Stimulated activated CD8-positive, alpha-beta memory T cell treated with anti-CD3 and anti-CD28 coated beads, Interleukin-15, amount 100 ng/mL, for 24 hours (primary cell): ENCODE data around the gene RAMP3.
"Not testable (repeated sequence)": the region's sequence is repeated elsewhere in the genome, so short reads cannot be mapped to it uniquely, and the experiment has no call there.

Experiments
- DNase-seq: peaks from one replicate; pipeline ENCODE4 v3.0.0-alpha.2; 2020; ENCODE audit warnings: low read depth

The RAMP3 gene

DNA sequence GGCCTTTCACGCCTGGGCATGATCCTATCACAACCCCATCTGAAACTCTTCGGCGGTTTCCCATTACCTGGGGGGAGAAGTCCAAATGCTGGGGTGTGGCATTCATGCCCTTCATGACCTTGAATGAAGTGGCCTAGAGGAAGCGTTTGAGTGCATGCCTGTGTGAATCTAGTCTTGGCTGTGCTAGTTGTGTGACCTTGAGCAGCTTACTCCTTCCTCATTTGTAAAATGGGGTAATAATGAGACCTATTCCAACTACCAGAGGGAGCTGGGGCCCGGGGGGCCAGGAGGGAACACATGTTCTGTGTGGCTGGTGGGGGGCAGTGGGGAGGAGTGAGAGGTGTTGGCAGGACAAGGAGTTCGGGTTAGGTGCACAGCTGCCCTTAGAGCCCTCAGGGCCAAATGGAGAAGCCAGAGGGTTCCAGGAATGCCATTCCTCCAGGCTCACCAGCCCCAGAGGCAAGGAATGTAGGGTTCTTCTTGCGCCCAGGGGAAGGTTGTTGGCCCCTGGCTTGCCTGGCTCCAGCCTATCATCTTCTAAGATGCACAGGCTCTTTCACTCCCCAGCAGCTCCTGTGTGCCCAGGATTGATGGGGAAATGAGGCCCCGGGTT lies 24.8 kb upstream of the RAMP3 start:
- DNase-seq: no peak

DNA sequence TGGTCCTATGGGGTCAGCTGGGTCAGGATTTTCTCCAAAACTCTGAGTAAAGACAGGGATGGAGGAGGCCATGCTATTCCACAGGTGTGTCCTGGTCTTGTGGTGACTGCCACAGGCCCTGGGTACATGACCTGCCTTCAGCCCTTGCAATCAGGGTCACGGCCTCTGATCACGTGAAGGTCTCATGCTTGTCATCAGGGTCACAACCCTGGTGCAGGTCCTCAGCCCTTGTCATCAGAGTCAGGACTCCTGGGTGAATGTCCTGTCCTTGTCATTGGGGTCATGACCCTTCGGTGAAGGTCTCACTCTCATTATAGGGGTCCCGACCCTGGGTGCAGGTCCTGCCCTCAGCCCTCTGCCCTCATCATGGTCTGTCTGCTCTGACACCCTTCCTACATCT lies 24.2 kb upstream of the RAMP3 start:
- DNase-seq: no peak

DNA sequence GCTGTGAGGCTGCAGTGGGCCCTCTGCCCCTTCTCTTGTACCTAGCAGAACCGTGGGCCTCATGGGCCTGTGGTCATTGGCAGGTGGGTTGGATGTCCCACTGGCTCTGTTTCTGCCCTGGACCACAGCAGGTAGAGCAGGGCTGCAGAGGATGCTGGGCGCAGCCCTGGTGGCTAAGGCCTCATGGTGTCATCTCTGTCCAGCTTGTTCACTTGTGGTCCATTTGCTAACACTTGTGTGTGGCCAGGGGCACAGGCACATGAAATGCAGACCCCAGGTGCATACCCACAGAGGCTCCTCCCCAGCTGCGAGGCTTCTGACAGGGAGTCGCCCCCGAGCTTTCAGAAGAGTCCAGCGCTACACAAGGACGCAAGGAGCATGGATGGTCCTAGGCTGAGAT lies 23.7 kb upstream of the RAMP3 start:
- no peak for DNase-seq

DNA sequence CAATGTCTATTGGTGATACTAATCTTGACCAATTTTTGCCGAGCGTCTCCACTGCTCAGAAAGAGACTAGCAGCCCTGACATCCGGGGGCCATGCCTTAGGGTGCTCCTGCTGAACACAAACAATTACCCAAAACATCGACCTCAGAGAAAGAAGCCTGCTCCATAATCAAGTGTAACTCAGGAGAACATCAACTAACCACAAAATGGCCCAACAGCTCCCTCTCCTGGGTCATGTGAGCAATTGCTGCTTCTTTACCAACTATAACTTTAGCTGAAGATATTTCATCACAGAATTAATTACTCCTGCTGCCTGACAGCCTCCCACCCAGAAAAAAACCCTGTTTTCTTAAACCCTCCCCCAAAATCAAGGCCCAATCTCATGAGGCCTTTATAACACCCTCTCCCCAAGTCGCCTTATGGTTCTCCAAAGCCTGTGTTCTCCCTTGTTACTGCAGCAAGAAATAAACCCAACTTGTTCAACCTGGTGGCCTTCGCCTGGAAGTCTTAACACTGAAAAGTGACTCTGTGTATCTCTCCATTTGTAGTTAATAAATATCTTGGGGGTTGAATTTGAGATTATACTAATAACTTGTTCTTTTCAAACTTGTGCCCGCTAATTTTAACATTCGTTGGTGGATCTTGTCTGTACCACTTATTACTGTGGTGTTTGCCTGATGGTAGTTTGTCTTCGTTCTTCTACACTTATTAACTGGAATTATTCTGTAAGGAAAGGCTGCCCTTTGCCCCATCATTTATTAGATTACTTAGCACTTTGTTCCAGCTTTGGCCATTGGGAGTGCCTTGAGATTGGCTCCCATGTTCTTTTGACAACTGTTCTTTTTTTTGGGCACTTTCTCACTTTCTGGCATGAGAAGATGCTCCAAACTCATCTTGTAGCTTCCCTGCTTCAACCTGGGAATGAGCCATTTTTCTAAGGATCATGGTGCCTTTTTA lies 21.2 kb upstream of the RAMP3 start:
- DNase-seq: peak; percentile 12

DNA sequence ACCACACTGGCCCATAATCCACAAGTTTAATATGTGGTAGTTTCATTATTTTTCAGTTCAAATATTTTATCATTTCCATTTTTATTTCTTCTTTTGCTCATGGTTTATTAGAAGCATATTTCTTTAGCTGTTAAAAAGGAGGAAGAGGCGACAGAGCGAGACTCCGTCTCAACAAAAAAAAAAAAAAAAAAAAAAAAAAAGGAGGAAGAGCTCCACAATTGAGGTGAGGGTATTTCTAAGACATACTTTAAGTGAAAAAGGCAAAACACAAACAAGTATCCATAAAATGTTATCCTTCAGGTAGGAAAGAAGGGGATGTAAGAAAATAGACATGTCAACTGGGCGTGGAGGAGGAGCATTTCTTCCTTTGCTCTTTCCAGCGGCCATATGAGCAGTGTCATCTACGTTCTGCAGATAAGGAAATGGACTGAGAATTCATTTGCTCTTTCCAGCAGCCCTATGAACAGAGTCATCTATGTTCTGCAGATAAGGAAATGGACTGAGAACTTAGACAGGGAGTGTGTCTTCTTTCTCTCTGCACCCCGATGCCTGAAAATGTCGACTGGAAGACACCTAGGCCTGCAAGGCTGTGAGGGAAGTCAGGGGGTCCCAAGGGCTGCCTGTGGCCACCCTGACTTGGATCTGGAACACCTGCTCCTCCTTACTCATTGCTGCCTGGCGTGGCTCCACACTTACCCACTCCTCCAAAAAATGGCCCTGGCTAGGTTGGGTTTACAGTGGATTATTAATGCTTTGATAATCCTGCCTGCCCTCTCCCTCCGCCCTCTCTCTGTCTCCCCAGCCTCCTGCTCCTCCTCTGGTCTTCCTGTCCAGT lies 18.9 kb upstream of the RAMP3 start:
- DNase-seq: no peak

DNA sequence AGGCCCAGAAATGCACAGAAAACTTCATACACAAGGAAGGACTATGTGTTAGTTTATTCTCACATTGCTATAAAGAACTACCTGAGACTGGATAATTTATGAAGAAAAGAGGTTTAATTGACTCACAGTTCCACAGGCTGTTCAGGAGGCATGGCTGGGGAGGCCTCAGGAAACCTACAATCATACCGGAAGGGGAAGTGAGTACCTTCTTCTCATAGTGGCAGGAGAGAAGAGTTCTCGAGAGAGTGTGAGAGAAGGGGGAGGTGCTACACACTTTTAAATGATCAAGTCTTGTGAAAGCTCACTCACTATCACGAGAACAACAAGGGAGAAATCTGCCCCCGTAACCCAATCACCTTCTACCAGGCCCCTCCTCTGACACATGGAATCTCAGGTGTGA lies 16.8 kb upstream of the RAMP3 start:
- no peak for DNase-seq

DNA sequence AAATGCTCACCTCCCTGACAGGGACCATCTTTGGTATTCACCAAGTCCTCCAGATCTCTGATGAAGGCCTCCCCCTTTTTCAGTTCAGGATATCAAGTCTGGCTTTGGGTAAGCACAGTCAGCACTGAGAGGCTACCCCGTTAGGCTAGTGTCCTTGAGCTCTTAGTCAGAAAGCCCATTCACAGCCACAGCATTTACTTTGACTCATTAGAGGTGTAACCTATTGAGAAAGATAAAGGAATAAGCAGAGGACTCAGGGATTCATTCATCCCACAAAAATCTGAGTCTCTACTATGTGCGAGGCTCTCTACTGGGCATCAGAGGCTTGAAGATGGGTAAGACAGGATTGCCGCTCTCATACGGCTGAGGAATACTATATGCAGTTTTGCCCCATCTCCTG lies 14.0 kb upstream of the RAMP3 start:
- no peak for DNase-seq

DNA sequence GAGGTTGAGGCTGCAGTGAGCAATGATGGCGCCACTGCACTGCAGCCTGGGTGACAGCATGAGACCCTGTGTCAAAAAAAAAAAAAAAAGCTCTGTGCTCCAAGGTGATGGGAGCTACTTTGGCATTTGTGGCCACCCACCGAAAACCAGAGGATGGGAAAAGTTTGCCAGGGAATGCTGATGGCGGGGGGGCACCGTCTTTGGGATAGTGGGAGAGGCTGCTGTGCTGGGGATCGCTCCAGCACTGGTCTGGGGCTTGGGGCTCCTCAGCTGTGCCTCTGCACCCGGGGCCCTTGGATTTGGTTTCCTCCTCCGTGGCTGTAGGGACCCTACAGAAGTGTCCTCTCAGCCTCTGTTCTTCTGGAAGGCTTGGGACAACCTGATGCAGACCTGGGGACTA lies 11.7 kb upstream of the RAMP3 start:
- no peak for DNase-seq

DNA sequence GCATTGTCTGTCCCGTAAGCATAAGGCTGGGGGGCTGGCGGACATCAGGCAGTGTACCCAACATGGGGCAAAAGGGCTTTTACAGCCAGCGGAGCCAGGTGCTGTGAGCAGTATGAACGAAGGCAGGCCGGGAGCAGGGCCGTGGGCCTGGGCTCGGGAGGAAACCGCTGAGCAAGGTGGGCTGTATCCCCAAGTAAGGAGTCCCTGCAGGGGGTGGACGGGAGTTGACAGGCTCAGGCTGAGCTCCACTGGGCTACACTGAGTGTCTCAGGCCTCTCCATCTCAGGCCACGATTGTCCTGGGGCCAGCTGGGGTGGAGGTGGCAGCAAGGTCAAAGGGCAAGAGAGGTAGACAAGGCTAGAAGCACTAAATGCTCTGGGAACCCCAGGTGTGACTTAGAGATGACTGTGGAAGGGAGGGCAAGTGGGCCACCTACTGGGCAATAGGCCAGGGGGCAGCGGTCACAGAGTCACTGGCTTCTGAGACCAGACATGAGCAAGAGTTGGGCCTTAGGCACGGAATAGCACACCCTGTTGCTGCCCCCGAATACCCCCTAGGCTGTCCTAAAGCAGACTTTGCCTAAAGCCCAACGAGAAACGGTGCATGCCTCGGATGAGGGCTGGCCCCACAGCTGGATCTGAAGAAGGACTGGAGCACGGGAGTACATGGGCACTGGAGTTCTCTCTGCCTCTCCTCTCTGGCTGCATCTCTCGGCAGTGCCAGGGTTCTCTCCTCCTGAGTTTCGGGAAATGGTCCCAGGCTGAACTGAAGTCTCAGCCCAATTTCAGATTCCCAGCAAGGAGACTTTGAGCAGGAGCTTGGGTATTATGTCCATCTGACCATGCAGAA lies 10.8 kb upstream of the RAMP3 start:
- DNase-seq: no peak

DNA sequence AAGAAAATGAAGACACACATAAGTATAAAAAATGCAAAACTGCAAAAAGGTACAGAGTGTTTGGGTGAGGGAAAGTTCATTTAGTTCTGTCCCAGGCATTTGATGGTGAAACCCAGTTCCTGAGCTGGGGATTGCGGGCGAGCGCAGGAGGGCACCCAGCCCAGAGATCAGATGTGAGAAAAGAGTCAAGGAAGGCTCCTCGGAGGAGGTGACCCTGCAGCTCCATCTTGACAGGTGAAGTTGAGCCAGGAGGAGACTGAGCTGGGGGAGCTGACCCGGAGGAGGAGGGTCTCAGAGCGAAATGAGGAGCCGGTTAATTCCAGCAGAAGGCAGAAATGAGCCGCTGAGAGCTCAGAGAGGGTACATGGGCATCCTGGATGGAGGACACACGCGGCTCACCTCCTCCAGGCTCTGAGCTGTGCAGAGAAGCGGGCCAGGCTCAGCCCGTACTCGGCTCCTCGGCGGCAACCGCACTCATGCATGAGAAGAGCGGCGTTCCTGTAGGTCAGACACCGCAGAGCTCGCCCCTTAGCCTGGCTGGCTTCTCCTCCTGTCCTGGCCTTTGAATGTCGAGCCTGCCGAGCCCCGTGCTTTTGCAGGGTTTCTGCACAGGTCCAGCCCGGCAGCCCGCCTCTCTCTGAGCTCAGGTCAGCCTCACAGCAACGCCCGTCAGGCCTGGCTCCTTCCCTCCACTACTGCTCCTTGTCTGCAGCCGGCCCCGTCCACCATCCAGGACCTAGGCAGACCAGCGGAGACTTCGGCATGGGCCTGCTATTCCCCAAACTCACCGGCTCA lies 9.5 kb upstream of the RAMP3 start:
- DNase-seq: no peak

DNA sequence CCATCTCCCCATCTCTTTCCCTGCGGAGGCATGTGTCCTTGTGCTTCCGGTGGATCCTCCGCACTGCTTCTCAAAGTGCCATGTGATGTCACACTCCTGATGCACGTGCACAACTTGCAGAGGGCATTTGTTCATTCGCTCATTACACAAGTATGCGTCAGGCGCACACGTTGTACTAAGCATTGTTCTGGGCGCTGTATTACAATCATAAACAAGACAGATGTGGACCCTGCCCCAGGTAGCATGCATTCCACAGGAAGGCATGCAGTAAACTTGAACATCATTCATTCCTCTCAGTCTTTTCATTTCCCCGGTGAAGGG lies 9.0 kb upstream of the RAMP3 start:
- DNase-seq: no peak

DNA sequence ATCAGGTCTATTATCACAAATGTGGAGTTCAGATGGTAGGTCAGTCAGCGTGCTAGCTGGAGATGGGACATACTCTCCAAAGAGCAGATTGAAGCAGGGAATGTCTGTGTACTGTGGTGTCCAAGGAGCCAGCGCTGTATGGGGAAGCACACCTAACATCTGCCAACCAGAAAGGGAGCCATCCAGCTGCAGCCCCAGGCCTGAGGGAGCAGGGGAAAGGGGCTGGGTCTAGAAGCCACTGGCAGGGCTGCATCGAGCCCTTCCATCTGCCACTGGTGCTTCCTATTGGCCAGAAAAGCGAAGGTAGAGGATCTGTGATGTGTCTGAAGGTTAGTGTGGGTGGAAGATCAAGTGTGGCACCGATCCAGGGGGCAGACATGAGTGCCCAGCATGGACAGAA lies 8.0 kb upstream of the RAMP3 start:
- no peak for DNase-seq

DNA sequence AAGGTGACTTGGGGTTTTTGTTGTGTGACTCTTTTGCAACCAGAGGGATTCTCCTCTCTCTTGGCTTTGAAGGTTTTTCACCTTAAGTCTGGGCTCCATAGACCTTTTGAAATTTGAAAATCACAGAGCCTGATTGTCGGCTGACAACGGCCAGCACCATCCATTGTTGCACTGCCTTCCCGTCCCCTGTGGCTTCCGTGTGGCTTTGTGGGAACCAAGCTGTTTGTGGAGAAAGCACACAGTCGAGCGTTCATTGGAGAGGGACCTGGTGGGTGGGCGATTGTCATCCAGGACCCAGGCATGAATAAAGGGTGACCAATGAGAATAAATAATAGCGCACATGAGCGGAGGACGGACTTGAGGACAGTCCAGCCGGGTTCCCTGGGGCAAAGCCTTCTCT lies 7.4 kb upstream of the RAMP3 start:
- DNase-seq: no peak

DNA sequence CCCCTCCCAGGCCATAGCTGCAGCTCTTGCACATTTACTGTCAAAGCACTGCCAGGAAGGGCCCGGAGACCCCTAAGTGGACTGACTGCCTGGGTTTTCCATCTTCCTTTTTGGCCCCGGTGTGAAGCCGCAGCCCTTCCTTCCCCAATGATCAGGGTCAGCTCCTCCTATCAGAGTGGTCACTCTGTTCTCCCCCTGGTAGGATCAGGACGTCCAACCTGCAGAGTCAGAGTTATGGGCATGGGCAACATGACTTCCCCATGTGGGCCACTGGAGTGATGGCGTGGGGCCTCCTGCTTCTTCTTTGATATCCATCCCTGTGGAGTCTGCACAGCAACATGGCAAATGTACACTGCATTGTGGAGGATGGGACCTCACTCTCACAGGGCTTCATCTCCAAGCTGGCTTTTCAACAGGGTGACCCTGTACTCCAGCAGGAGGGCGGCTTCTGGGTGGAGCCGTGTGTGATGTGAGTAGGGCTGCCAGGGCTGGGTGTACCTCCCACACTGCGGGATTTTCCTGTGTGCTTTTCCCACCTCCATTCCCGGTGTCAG lies 6.4 kb upstream of the RAMP3 start:
- DNase-seq: no peak

DNA sequence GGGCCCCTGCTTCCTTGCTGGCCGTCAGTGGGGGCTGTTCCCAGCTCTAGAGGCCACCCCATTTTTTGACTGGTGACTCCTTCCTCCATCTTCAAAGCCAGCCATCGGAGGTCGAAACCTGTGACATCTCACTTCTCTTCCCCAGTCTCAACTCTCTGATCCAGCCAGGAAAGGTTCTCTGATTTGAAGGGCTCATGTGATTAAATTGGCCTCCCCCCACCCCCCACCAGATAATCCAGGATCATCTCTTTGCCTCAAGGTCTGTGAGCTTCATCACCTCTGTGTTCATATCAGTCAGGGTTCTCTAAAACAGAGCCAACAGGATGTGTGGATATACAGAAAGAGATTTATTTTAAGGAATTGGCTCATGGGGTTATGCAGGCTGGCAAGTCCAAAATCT lies 5.6 kb upstream of the RAMP3 start:
- DNase-seq: no peak

DNA sequence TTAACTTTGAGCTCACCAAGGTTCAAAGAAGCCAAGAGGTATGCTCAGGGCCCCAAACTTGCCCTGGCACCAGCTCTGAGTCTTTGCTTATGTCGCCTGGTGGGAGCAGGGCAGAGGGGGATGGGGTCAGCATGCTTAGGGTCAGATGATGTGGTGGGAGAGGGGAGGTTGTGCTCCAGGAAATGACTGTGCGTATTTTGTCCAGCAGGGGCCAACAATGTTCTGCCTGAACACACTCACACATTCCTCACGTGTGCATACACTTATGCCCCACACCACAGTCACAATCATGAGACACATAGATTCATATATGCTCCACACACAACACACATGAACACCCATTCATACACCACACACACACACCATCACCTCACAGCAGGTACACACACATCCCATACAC lies 4.4 kb upstream of the RAMP3 start:
- DNase-seq: no peak

DNA sequence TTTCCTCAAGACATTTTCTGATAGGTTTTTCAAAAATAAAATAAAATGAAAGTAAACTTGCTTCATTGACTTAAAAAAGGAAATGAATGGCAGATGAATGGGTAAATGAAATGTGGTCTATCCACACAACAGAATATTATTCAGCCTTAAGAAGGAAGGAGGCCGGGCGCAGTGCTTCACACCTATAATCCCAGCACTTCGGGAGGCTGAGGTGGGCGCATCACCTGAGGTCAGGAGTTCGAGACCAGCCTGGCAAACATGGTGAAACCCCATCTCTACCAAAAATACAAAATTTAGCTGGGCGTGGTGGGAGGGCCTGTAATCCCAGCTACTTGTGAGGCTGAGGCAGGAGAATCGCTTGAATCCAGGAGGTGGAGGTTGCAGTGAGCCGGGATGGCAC lies 3.7 kb upstream of the RAMP3 start:
- DNase-seq: not testable (repeated sequence)

DNA sequence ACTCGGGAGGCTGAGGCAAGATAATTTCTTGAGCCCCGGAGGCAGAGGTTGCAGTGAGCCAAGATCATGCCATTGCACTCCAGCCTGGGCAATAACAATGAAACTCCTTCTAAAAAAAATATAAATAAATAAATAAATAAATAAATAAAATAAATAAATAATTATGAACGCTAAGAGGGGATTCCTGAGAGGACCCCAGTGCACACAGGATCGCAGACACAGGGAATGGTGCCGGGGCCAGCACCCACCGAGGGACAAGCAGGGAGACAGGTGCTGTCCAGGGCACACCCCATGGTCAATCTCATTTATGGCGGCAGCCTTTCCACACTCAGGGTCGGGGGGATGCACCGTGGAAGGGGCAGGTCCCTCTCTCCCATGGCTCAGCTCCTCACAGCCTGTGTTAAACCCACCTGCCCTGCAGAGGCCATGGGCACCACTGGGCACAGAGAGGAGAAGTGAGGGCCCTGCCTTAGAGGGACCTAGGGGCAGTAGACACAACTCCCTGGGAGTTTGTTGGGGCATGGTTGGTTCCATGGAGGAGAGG lies 2.2 kb upstream of the RAMP3 start:
- DNase-seq: no peak

DNA sequence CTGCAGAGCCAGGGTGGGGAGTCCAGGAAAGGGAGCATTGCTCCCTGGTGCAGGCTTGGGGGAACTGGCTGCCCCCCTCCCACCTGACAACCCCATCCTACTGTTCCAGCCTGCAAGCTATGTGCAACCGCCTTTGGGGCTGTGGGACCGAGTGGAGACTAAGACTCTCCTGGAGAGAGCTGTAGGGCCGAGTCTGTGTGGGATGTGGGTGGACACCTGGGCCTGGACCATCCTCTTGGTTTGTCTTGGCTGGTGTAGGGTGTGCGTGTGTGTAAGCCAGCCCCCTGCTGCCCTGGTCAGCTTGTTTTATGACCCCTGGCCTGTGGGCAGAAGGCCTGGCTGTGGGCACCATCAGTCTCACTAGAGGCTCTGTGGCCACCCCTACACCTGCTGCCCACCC lies 1.6 kb upstream of the RAMP3 start:
- DNase-seq: no peak

DNA sequence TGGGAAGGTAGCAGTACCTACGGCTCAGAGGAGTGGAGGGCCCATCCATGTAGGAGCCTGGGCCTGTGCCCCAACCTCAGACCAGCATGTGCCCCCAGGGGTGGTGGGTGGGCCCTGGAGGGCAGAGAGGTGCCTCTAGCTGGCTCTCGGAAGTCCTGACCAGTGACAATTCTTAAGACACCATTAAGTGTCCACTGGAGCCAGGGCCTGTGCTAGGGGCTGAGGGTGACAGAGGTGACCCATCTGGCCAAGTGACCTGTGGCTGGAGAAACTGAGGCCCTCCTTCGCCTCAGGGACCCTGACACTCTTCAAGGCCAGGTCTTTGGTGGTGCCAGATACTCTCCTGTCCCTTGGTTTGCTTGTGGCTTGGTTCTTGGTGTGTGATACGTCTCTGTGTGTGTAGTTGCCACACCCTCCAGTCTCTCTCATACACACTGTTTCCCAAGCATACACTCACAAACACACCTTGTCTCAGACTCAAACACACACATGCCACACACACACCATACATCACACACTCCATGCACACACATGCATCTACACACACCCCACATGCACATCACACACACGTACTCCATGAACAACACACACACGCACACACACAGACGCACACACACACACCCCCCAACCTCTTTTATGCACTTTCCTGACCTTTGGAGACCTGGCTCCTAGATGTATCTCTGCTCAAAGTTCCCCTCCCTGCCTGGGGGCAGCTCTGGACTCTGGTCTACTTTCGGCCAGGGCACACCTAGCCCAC lies 897 bp upstream of the RAMP3 start:
- no peak for DNase-seq
